H9 (cell line): ENCODE measurements around the gene PCCA. TPM values are rescaled to one million over a fixed set of nuclear protein-coding genes. Genes with fewer than 3 reads are reported as not detected.

Experiments
- DNase-seq: peaks from one replicate; pipeline ENCODE4 v3.0.0-alpha.2; 2017
- H2AFZ ChIP-seq: one replicate; pipeline ENCODE4 v1.6.1; 2013; ENCODE audit warnings: mild to moderate bottlenecking, low read length, control low read depth, moderate library complexity
- H2AK5ac ChIP-seq: 2 replicates; pipeline ENCODE4 v1.6.1; 2013; ENCODE audit warnings: low read length, control low read depth, mixed read lengths; ENCODE audit not compliant: insufficient read length
- H2BK120ac ChIP-seq: one replicate; pipeline ENCODE4 v1.6.1; 2013; ENCODE audit warnings: low read depth, mild to moderate bottlenecking, low read length, control low read depth, inconsistent platforms; ENCODE audit not compliant: poor library complexity, severe bottlenecking
- H2BK12ac ChIP-seq: 2 replicates; pipeline ENCODE4 v1.6.1; 2013; ENCODE audit warnings: low read length, control low read depth, mixed read lengths, low read depth; ENCODE audit not compliant: insufficient read length
- H2BK15ac ChIP-seq: 2 replicates; pipeline ENCODE4 v1.6.1; 2013; ENCODE audit warnings: low read depth, low read length, control low read depth
- H2BK20ac ChIP-seq: one replicate; pipeline ENCODE4 v1.6.1; 2013; ENCODE audit warnings: low read depth, mild to moderate bottlenecking, low read length, control low read depth, inconsistent platforms; ENCODE audit not compliant: poor library complexity, severe bottlenecking
- H2BK5ac ChIP-seq: 2 replicates; pipeline ENCODE4 v1.6.1; 2013; ENCODE audit warnings: low read length, control low read depth, mixed read lengths; ENCODE audit not compliant: insufficient read length
- H3K14ac ChIP-seq: 2 replicates; pipeline ENCODE4 v1.6.1; 2013; ENCODE audit warnings: low read length, control low read depth; ENCODE audit not compliant: insufficient read depth
- H3K18ac ChIP-seq: 2 replicates; pipeline ENCODE4 v1.6.1; 2013; ENCODE audit warnings: low read depth, mild to moderate bottlenecking, mixed read lengths, low read length, control low read depth; ENCODE audit not compliant: insufficient read length
- H3K23ac ChIP-seq: 2 replicates; pipeline ENCODE4 v1.6.1; 2013; ENCODE audit warnings: low read length, control low read depth, mixed read lengths, low read depth; ENCODE audit not compliant: insufficient read length
- H3K23me2 ChIP-seq: 2 replicates; pipeline ENCODE4 v1.6.1; 2013; ENCODE audit warnings: low read depth, mild to moderate bottlenecking, mixed read lengths, low read length, control low read depth; ENCODE audit not compliant: insufficient read length, poor library complexity, severe bottlenecking
- H3K27ac ChIP-seq: 2 replicates; pipeline ENCODE4 v1.5.1; 2013; ENCODE audit warnings: low read length, control low read depth, mixed read lengths, low read depth; ENCODE audit not compliant: insufficient read length
- H3K27me3 ChIP-seq: 2 replicates; pipeline ENCODE4 v1.6.1; 2013; ENCODE audit warnings: low read length, control low read depth, inconsistent platforms; ENCODE audit not compliant: insufficient read depth
- H3K4ac ChIP-seq: 2 replicates; pipeline ENCODE4 v1.6.1; 2013; ENCODE audit warnings: low read depth, mild to moderate bottlenecking, control low read depth, inconsistent platforms, low read length, moderate library complexity
- H3K4me1 ChIP-seq: 2 replicates; pipeline ENCODE4 v1.6.1; 2013; ENCODE audit warnings: low read length, control low read depth, inconsistent platforms; ENCODE audit not compliant: insufficient read depth
- H3K4me2 ChIP-seq: 2 replicates; pipeline ENCODE4 v1.6.1; 2013; ENCODE audit warnings: low read length, control low read depth, mixed read lengths; ENCODE audit not compliant: insufficient read length, insufficient read depth
- H3K56ac ChIP-seq: 2 replicates; pipeline ENCODE4 v1.6.1; 2013; ENCODE audit warnings: low read depth, mild to moderate bottlenecking, mixed read lengths, low read length, control low read depth; ENCODE audit not compliant: insufficient read length
- H3K79me1 ChIP-seq: 2 replicates; pipeline ENCODE4 v1.6.1; 2013; ENCODE audit warnings: low read depth, mild to moderate bottlenecking, moderate library complexity, low read length, control low read depth, inconsistent platforms; ENCODE audit not compliant: insufficient read depth, poor library complexity, severe bottlenecking
- H3K79me2 ChIP-seq: 2 replicates; pipeline ENCODE4 v1.6.1; 2013; ENCODE audit warnings: low read length, control low read depth, inconsistent platforms; ENCODE audit not compliant: insufficient read depth
- H3K9ac ChIP-seq: 2 replicates; pipeline ENCODE4 v1.6.1; 2013; ENCODE audit warnings: low read length, control low read depth, mixed read lengths; ENCODE audit not compliant: insufficient read length; ENCODE audit errors: extremely low read depth
- H3K9me3 ChIP-seq: one replicate; pipeline ENCODE4 v1.6.1; 2013; ENCODE audit warnings: low read depth, low read length, inconsistent platforms; ENCODE audit not compliant: control insufficient read depth
- H3T11ph ChIP-seq: one replicate; pipeline ENCODE4 v1.6.1; 2013; ENCODE audit warnings: mild to moderate bottlenecking, low read length, control low read depth, inconsistent platforms
- H4K20me1 ChIP-seq: one replicate; pipeline ENCODE4 v1.6.1; 2013; ENCODE audit not compliant: control insufficient read depth, insufficient read length, insufficient read depth
- H4K5ac ChIP-seq: 2 replicates; pipeline ENCODE4 v1.6.1; 2013; ENCODE audit warnings: low read depth, mild to moderate bottlenecking, mixed read lengths, low read length, control low read depth; ENCODE audit not compliant: insufficient read length
- H4K8ac ChIP-seq: replicated peaks from 2 replicates; pipeline ENCODE4 v1.6.1; 2013; ENCODE audit warnings: low read length, control low read depth, mixed read lengths, low read depth; ENCODE audit not compliant: insufficient read length
- H4K91ac ChIP-seq: 2 replicates; pipeline ENCODE4 v1.6.1; 2013; ENCODE audit warnings: low read depth, mild to moderate bottlenecking, moderate library complexity, mixed read lengths, low read length, control low read depth; ENCODE audit not compliant: insufficient read length
- H3K27ac Mint-ChIP-seq, 3 experiments: 2 replicates in 2 of 3; 3 replicates in 1 of 3; pipeline ENCODE4 v1.8.0; 2020 to 2021; ENCODE audit warnings: mixed read lengths in 3 of 3, mild to moderate bottlenecking in 1 of 3, moderate library complexity in 1 of 3
- H3K27me3 Mint-ChIP-seq: 2 replicates; pipeline ENCODE4 v1.8.0; 2021; ENCODE audit warnings: low read depth, mild to moderate bottlenecking, moderate library complexity, mixed read lengths
- H3K36me3 Mint-ChIP-seq, 3 experiments: 2 replicates in 2 of 3; 3 replicates in 1 of 3; pipeline ENCODE4 v1.8.0; 2020 to 2021; ENCODE audit warnings: low read depth in 3 of 3, mixed read lengths in 3 of 3; ENCODE audit not compliant: insufficient read depth in 1 of 3
- H3K4me1 Mint-ChIP-seq, 2 experiments: 2 replicates each; pipeline ENCODE4 v1.8.0; 2020; ENCODE audit warnings: mixed read lengths in 2 of 2
- H3K4me3 Mint-ChIP-seq, 2 experiments: 2 replicates in 1 of 2; 3 replicates in 1 of 2; pipeline ENCODE4 v1.8.0; 2020 to 2021; ENCODE audit warnings: mild to moderate bottlenecking in 2 of 2, mixed read lengths in 2 of 2, moderate library complexity in 1 of 2
- H3K9me3 Mint-ChIP-seq, 2 experiments: 2 replicates in 1 of 2; 3 replicates in 1 of 2; pipeline ENCODE4 v1.8.0; 2020; ENCODE audit warnings: mild to moderate bottlenecking in 2 of 2, mixed read lengths in 2 of 2, moderate library complexity in 1 of 2
- WGBS: extraction: QIAGEN DNeasy Blood & Tissue Kit; methylation state at CpG from one replicate; pipeline ENCODE4 v1.1.7; 2013; ENCODE audit warnings: missing lambda C conversion rate, low lambda C conversion rate, mixed read lengths; ENCODE audit not compliant: insufficient read length; ENCODE audit errors: extremely low coverage; 5-methylcytosine and 5-hydroxymethylcytosine counted together
- total RNA-seq: library from RNA; stranded (reverse); gene quantifications from 2 replicates; pipeline ENCODE4 v1.2.1, GENCODE V29; 2021
- TF ChIP-seq, protein P1 (sequence below): fragments of 200-600 bp; sonication (generic); conservative IDR thresholded peaks from 3 replicates; pipeline ENCODE4 v1.8.0; 2021; ENCODE audit warnings: antibody characterized with exemption, mild to moderate bottlenecking

PCCA gene
- total RNA-seq, 1 experiment from 2014 or later, result 56.5 TPM

DNA sequence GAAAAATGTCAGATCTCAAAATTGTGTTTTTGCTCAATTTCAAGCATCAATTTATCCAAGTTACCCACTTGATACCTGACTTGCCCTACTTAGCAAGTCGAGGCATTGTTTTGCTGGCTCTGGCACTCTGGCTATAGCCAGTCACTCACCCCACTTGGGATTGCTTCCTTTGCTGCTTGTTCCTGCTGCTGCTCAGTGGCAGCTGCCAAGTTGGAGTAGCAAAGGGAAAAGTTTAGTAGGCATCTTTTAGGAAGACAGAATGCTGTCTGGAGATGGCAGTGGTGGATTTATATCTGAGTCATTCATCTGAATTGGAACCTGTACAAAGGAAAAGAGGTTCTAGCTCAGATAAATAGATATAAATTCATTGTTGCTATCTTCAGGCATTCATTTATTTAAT is 41.2 kb downstream of the PCCA start:
- H2AFZ ChIP-seq, result no peak overlapping the region
- no peaks in the 10 kb centered on the region for H3K79me1 ChIP-seq
- peak overlapping the region; percentile 76 to 90 (median 79); a peak in 5 of 7 replicates for H3K27ac Mint-ChIP-seq
- no peak overlapping the region for H3K23ac ChIP-seq
- H3K4ac ChIP-seq, result no peak overlapping the region
- no peak overlapping the region for H2BK5ac ChIP-seq
- H3K4me1 ChIP-seq, result peaks cover 5% of the 10 kb centered on the region; the same call in 1 of the 2 replicates
- H3K27ac ChIP-seq, result no peak overlapping the region
- H3K27me3 ChIP-seq, result no peaks in the 10 kb centered on the region
- no peak overlapping the region for H3K14ac ChIP-seq
- H3K4me1 Mint-ChIP-seq, result peaks cover 40 to 44% of the 10 kb centered on the region in 2 experiments
- H4K91ac ChIP-seq, result no peak overlapping the region
- no peak overlapping the region for H2BK120ac ChIP-seq
- no peaks in the 10 kb centered on the region for H3K23me2 ChIP-seq
- no peaks in the 10 kb centered on the region for H4K20me1 ChIP-seq
- no peak overlapping the region for H2AK5ac ChIP-seq
- no peaks in the 10 kb centered on the region for H3K9me3 Mint-ChIP-seq
- no peak overlapping the region for H2BK20ac ChIP-seq
- no peaks in the 10 kb centered on the region for H3K9me3 ChIP-seq
- H3K9ac ChIP-seq, result no peak overlapping the region
- no peak for DNase-seq
- H3K56ac ChIP-seq, result no peak overlapping the region
- no peak overlapping the region for H3K4me2 ChIP-seq
- no peak overlapping the region for H3T11ph ChIP-seq
- no peak overlapping the region for H3K4me3 Mint-ChIP-seq
- H3K36me3 Mint-ChIP-seq, result peaks cover 4 to 10% (median 6%) of the 10 kb centered on the region in 3 experiments; a peak in 5 of 7 replicates
- TF ChIP-seq, protein P1, sequence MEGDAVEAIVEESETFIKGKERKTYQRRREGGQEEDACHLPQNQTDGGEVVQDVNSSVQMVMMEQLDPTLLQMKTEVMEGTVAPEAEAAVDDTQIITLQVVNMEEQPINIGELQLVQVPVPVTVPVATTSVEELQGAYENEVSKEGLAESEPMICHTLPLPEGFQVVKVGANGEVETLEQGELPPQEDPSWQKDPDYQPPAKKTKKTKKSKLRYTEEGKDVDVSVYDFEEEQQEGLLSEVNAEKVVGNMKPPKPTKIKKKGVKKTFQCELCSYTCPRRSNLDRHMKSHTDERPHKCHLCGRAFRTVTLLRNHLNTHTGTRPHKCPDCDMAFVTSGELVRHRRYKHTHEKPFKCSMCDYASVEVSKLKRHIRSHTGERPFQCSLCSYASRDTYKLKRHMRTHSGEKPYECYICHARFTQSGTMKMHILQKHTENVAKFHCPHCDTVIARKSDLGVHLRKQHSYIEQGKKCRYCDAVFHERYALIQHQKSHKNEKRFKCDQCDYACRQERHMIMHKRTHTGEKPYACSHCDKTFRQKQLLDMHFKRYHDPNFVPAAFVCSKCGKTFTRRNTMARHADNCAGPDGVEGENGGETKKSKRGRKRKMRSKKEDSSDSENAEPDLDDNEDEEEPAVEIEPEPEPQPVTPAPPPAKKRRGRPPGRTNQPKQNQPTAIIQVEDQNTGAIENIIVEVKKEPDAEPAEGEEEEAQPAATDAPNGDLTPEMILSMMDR, result no peak
- no CpG with 5 or more reads among the region's 1 CpG for WGBS
- no peak overlapping the region for H2BK15ac ChIP-seq
- H4K8ac ChIP-seq, result no peak overlapping the region
- H3K27me3 Mint-ChIP-seq, result no peaks in the 10 kb centered on the region
- no peak overlapping the region for H4K5ac ChIP-seq
- H3K18ac ChIP-seq, result no peak overlapping the region
- H2BK12ac ChIP-seq, result no peak overlapping the region
- H3K79me2 ChIP-seq, result no peaks in the 10 kb centered on the region
